Choroid plexus epithelial cell (primary cell): ENCODE results near the gene ROR2.
"Not testable (repeated sequence)": the region's sequence is repeated elsewhere in the genome, so short reads cannot be mapped to it uniquely, and the experiment has no call there.

Source experiments
- DNase-seq: peaks from one replicate; pipeline ENCODE4 v3.0.0-alpha.2; 2010; ENCODE audit warnings: low read depth
- H3K4me3 ChIP-seq: 2 replicates; pipeline ENCODE4 v1.5.1; 2011; ENCODE audit warnings: low read depth, mild to moderate bottlenecking, control low read depth, low read length, moderate library complexity
- CTCF ChIP-seq: conservative IDR thresholded peaks from 2 replicates; pipeline ENCODE4 v1.5.1; 2011; ENCODE audit warnings: low read depth, mild to moderate bottlenecking, control low read depth, inconsistent platforms, low read length, moderate library complexity

ROR2 gene

GRCh38 chr9:91519520-91520277 is 430.3 kb downstream of the ROR2 start:
- no peak overlapping the region for H3K4me3 ChIP-seq
- DNase-seq, result no peak
- TF ChIP-seq CTCF, result no peak

GRCh38 chr9:91518462-91518861 is 431.6 kb downstream of the ROR2 start:
- no peak for DNase-seq
- TF ChIP-seq CTCF, result no peak
- H3K4me3 ChIP-seq, result no peak overlapping the region

GRCh38 chr9:91517801-91518200 is 432.2 kb downstream of the ROR2 start:
- DNase-seq, result no peak
- no peak overlapping the region for H3K4me3 ChIP-seq
- TF ChIP-seq CTCF, result no peak

GRCh38 chr9:91517332-91517731 is 432.7 kb downstream of the ROR2 start:
- DNase-seq, H3K4me3 ChIP-seq: not testable (repeated sequence)

GRCh38 chr9:91516777-91517176 is 433.3 kb downstream of the ROR2 start:
- no peak overlapping the region for H3K4me3 ChIP-seq
- no peak for DNase-seq
- no peak for TF ChIP-seq CTCF

GRCh38 chr9:91516081-91516480 is 433.9 kb downstream of the ROR2 start:
- H3K4me3 ChIP-seq, result no peak overlapping the region

GRCh38 chr9:91515074-91515687 is 434.8 kb downstream of the ROR2 start:
- TF ChIP-seq CTCF, result no peak
- peak; percentile 64 for DNase-seq
- H3K4me3 ChIP-seq, result no peak overlapping the region

More at GRCh38 chr9:91516081-91516480, 433.9 kb downstream of the ROR2 start:
- no peak for DNase-seq
- no peak for TF ChIP-seq CTCF
